Right lobe of liver (tissue), 6 donors: ENCODE data around the gene PRR23A. TPM values are rescaled to one million over a fixed set of nuclear protein-coding genes. Genes with fewer than 3 reads are reported as not detected.

Experiments
- ATAC-seq, 4 donors: fragments of 200-7000 bp; cut with Tn5 transposase; one replicate each; pipeline ENCODE4 v1.9.1; 2020; ENCODE audit warnings: mild to moderate bottlenecking in 4 of 4, moderate library complexity in 4 of 4
- DNase-seq, 3 donors: peaks; one replicate each; pipeline ENCODE4 v3.0.0-alpha.2; 2020
- H3K27ac ChIP-seq, 3 donors: fragments of 200-600 bp; one replicate each; pipeline ENCODE4 v1.8.0; 2022
- H3K27me3 ChIP-seq, 2 donors: fragments of 200-600 bp; one replicate each; pipeline ENCODE4 v1.8.0; 2022
- H3K36me3 ChIP-seq, 4 donors: fragments of 200-600 bp; sonication (generic) in 1 of 4; one replicate each; pipeline versions ENCODE4 v1.5.1 to v1.8.0; 2017 to 2022; ENCODE audit warnings: control low read depth in 1 of 4
- H3K4me1 ChIP-seq, 4 donors: fragments of 200-600 bp; sonication (generic) in 1 of 4; one replicate each; pipeline versions ENCODE4 v1.5.1 to v1.8.0; 2017 to 2022; ENCODE audit warnings: control low read depth in 1 of 4
- H3K4me3 ChIP-seq, 3 donors: fragments of 200-600 bp; one replicate each; pipeline ENCODE4 v1.8.0; 2022
- H3K9me3 ChIP-seq, 4 donors: fragments of 200-600 bp; sonication (generic) in 1 of 4; one replicate each; pipeline versions ENCODE4 v1.5.1 to v1.8.0; 2017 to 2022; ENCODE audit warnings: control low read depth in 1 of 4
- POLR2A ChIP-seq: fragments of 450-650 bp; IDR thresholded peaks from one replicate; pipeline ENCODE4 v1.6.1; 2017; ENCODE audit warnings: antibody characterized with exemption, mild to moderate bottlenecking
- WGBS: methylation state at CpG from one replicate; pipeline ENCODE4 v1.1.6; 2018; ENCODE audit warnings: low coverage, low lambda C conversion rate; ENCODE audit not compliant: insufficient coverage; ENCODE audit errors: missing lambda C conversion rate; 5-methylcytosine and 5-hydroxymethylcytosine counted together
- intact Hi-C, 2 donors: fragments of 100-400 bp; cut with DNase I; formaldehyde crosslinking; loops; one replicate each; pipeline versions ENCODE4 v1.11.2 to v1.14.1; 2022
- long read RNA-seq: library from polyadenylated mRNA; unstranded; transcript quantifications from one replicate; pipeline ENCODE4 v2.0.0, GENCODE V29; 2019
- total RNA-seq, 6 experiments: library from RNA; depleted of rRNA in 2 of 6; stranded (reverse); fragments of >200 nt in 2 of 6; fragmentation: NEBNext Ultra II Directional in 3 of 6; extraction: Animal tissue kit (Norgen Biotek cat#: 25700) in 3 of 6; gene quantifications; one replicate each; pipeline versions ENCODE4 v1.1.0 to v1.2.4, GENCODE V29; 2016 to 2023
- TF ChIP-seq, protein P1 (sequence below), 4 donors: fragments of 200-600 bp in 3 of 4; fragments of 450-650 bp in 1 of 4; IDR thresholded peaks; one replicate each; pipeline versions ENCODE4 v1.5.1 to v1.8.0; 2016 to 2022; ENCODE audit warnings: antibody characterized with exemption in 4 of 4, mild to moderate bottlenecking in 2 of 4
- donor health status: DM: no; HTN: yes; CAD: no.
- donor health status: DM: no; HTN: no; CAD: no.
- donor health status: DM: no; HTN: no; CAD: no.
- donor health status: DM: no; HTN: yes; CAD: no.
- donor health status: DM: no; HTN: yes; CAD: no.

PRR23A gene
- not detected for total RNA-seq
- long read RNA-seq = 0 reads

DNA sequence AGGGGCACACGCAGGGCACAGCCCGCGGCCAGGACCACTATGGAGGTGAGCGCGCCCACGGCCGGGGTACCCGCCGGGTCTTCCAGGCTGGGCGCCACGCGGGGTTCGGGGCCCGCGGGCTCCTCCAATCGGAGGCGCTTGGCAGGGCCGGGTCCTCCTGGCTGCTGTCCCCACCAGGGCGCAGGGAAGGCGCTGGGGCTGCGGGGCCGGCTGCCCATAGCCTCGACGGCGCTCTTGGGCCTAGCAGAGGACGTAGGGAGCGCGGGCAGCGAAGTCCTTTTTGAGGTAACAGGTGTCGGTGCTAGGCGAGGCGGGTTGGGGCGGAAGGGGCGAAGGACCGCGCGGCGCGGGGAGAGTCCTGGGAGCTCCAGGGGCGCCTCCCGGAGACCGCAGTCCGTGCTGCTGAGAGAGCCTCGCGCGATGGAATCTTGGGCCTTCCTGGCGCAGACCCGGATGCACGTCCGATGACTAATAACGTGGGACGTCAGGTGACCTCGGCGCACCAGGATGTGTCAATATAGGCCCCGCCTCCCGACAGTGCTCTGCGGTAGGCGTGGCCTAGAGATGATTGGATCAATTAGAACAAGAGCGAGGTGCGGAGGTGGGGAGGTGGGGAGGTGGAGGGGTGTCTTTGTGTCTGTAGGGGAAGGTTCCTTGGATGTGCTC is at the start of gene PRR23A:
TSS of gene PRR23A (minus strand) at position 218 of the 666 bp plus-strand sequence. CDS start at position 218, 0 bp downstream.
- Histone ChIP-seq H3K4me3 (no peak within 1 kb of the TSS), H3K36me3 (no peaks in the 10 kb centered on the region), H3K27ac (no peak within 1 kb of the TSS), H3K9me3 (no peaks in the 10 kb centered on the region), H3K27me3 (no peaks in the 10 kb centered on the region), H3K4me1 (no peaks in the 10 kb centered on the region)
- intact Hi-C loops = no loop called here
- TF ChIP-seq POLR2A = no peak
- TF ChIP-seq, protein P1, sequence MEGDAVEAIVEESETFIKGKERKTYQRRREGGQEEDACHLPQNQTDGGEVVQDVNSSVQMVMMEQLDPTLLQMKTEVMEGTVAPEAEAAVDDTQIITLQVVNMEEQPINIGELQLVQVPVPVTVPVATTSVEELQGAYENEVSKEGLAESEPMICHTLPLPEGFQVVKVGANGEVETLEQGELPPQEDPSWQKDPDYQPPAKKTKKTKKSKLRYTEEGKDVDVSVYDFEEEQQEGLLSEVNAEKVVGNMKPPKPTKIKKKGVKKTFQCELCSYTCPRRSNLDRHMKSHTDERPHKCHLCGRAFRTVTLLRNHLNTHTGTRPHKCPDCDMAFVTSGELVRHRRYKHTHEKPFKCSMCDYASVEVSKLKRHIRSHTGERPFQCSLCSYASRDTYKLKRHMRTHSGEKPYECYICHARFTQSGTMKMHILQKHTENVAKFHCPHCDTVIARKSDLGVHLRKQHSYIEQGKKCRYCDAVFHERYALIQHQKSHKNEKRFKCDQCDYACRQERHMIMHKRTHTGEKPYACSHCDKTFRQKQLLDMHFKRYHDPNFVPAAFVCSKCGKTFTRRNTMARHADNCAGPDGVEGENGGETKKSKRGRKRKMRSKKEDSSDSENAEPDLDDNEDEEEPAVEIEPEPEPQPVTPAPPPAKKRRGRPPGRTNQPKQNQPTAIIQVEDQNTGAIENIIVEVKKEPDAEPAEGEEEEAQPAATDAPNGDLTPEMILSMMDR (IDR thresholded peaks at IDR 0.05) = no peak
- DNase-seq (no peak), ATAC-seq (no peak)
- 56% methylated on average over 12 of the region's 60 CpGs for WGBS

DNA sequence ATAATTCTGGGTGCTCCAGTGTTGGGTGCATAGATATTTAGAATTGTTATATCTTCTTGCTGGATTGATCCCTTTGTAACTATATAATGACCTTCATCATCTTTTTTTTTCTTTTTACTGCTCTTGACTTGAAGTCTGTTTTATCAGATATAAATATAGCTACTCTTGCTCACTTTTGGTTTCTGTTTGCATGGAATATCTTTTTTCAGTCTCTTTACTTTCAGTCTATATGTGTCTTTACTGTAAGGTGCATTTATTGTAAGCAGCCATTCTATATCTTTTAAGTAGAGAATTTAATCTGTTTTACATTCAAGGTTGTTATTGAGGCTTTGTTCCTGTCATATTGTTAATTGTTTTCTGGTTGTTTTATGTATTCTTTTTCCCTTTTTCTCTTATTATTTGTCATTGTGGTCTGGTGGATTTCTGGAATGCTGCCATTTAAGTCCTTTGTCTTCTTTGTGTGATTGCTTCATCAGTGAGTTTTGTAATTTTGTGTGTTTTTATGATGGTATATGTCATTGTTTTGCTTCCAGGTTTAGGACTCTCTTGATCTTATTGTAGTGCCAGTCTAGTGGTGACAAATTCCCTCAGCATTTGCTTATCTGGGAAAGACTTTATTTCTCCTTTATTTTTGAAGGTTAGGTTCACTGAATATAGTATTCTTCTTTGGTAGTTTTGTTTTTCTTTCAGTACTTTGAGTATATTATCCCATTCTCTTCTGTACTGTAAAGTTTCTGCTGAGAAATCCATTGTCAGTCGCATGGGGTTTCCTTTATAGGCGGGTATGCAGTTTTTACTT is 46.9 kb upstream of the PRR23A start:
- Histone ChIP-seq H3K36me3 (no peaks in the 10 kb centered on the region), H3K4me1 (no peaks in the 10 kb centered on the region), H3K27me3 (no peaks in the 10 kb centered on the region), H3K9me3 (no peaks in the 10 kb centered on the region), H3K27ac (no peak overlapping the region), H3K4me3 (no peak overlapping the region)
- no peak for TF ChIP-seq POLR2A
- TF ChIP-seq, protein P1 (IDR thresholded peaks at IDR 0.05) = no peak
- WGBS = 54% methylated on average over 2 of the region's 2 CpGs
- intact Hi-C loops = no loop called here
- DNase-seq (no peak), ATAC-seq (no peak)

DNA sequence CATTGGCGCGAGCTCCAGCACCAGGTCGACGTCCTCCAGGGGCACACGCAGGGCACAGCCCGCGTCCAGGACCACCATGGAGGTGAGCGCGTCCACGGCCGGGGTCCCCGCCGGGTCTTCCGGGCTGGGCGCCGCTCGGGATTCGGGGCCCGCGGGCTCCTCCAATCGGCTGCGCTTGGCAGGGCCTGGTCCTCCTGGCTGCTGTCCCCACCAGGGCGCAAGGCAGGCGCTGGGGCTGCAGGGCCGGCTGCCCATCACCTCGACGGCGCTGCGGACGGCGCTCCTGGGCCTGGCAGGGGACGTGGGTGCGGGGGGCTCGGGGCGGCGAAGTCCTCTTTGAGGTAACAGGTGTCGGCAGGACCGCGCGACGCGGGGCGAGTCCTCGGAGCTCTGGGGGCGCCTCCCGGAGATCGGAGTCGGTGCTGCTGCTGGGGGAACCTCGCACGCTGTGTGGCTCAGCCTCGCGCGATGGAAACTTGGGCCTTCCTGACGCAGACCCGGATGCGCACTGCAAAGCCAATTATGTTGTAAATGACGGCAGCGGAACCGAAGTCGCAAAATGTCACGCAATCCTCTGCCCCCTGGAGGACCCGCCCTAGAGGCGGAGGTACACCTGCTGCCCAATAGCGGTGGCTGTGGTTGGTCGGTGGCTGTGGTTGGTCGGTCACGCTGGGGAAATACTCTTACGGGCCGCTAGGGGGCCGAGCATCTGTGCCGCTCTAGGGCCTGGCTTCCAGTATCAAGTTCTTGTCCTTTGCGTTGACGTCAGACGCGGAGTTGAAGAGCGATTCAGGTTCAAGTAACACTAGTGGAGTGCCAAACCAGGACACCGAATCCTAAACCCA is 38.5 kb upstream of the PRR23A start, which contains the start of gene PRR23C:
TSS of gene PRR23C (minus strand) at position 527 of the 845 bp plus-strand sequence. CDS start at position 255, 272 bp downstream.
- H3K36me3 ChIP-seq = no peaks in the 10 kb centered on the region
- H3K4me1 ChIP-seq = no peaks in the 10 kb centered on the region
- WGBS = no CpG with 5 or more reads among the region's 77 CpGs
- TF ChIP-seq POLR2A = no peak
- TF ChIP-seq, protein P1 (IDR thresholded peaks at IDR 0.05) = no peak
- H3K9me3 ChIP-seq = no peaks in the 10 kb centered on the region
- no peak within 1 kb of the TSS for H3K27ac ChIP-seq
- H3K4me3 ChIP-seq = no peak within 1 kb of the TSS
- peak in 1 of 3 donors; percentile 54 for DNase-seq
- no peaks in the 10 kb centered on the region for H3K27me3 ChIP-seq
- intact Hi-C loops = no loop called here
- ATAC-seq = peak in 1 of 4 donors; percentile 10

DNA sequence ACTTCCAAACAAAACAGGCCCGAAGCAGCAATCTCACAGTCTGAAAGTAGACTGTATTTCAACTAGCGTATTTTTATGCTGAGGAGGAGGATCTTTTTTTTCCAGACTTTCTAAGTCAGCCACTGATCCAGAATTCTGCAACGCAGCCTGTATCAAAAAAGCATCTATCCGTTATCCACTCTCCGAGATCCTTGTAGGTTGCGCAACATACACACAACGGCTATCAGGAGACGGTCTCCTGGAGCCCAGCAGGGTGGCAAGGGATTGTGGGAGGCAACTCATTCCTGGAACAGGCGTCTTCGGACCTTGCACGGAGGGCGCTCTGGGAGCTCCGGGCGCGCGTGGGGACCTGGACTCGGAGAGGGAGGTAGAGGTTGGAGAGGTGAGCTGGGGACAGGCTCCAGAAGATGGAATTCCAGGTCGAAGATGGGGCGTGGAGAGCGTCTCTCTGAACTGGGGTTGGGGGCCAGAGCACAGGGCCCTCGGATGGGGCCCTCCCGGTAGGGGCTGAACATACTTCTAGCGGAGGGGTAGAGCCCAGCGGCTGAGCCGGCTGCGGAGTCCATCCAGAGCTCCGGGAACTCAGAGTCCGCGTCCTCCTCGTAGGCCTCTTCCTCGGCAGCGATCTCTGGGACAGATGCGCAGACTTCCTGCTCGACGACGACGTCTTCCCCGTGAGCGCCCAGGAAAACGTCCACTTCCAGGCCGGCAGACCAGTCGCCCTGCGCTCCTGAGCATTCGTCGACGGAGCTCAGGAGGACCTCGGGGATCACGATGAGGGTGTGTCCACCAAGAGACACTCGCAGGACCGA is 37.7 kb upstream of the PRR23A start:
- H3K9me3 ChIP-seq = no peaks in the 10 kb centered on the region
- no peaks in the 10 kb centered on the region for H3K27me3 ChIP-seq
- ATAC-seq (peak in 1 of 4 donors; percentile 33), DNase-seq (peak in 1 of 3 donors; percentile 55)
- no peak overlapping the region for H3K4me3 ChIP-seq
- WGBS = 82% methylated on average over 6 of the region's 50 CpGs
- intact Hi-C loops = no loop called here
- H3K27ac ChIP-seq = no peak overlapping the region
- no peak for TF ChIP-seq POLR2A
- TF ChIP-seq, protein P1 (IDR thresholded peaks at IDR 0.05) = no peak
- H3K4me1 ChIP-seq = no peaks in the 10 kb centered on the region
- no peaks in the 10 kb centered on the region for H3K36me3 ChIP-seq
